ENCODE measurements around the gene RNU11.

RNU11 gene

DNA sequence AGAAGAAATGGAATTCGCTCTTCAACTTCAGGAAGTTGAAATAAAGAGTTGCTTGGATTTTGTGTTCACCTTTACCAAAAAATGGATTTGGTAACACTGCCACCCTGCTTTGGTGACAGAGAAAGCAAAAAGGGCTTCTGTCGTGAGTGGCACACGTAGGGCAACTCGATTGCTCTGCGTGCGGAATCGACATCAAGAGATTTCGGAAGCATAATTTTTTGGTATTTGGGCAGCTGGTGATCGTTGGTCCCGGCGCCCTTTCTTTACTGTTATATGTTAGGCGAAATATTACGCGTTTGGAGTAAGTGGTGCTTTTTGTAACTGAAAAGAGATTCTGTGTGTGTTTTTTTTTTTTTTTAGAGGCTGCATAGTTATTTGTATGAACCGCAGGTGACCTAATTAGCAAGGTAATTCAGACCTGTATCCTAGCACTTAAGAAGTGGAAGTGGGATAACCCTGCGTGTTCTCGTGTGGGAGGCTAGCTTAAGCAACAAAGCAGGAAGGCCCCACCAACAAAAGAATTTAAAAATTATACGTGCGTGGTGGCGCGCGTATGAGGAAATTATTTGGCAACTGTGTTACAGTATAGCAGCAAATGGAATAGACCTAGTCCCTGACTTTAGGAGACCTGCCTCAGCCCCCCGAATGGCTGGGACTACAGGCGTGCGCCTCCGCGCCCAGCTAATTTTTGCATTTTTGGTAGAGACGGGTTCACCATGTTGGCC, at the start of gene RNU11:
RNU11 (plus strand) TSS at position 127 of the 725 bp plus-strand sequence.
- peak within 1 kb of the TSS; percentile 99 for H3K27ac ChIP-seq
- in situ Hi-C loops (cut with HindIII; ENCODE audit: low pct_ligation_motif_present, low sequenced_read_pairs): no loop called here
- TF ChIP-seq, protein P1, sequence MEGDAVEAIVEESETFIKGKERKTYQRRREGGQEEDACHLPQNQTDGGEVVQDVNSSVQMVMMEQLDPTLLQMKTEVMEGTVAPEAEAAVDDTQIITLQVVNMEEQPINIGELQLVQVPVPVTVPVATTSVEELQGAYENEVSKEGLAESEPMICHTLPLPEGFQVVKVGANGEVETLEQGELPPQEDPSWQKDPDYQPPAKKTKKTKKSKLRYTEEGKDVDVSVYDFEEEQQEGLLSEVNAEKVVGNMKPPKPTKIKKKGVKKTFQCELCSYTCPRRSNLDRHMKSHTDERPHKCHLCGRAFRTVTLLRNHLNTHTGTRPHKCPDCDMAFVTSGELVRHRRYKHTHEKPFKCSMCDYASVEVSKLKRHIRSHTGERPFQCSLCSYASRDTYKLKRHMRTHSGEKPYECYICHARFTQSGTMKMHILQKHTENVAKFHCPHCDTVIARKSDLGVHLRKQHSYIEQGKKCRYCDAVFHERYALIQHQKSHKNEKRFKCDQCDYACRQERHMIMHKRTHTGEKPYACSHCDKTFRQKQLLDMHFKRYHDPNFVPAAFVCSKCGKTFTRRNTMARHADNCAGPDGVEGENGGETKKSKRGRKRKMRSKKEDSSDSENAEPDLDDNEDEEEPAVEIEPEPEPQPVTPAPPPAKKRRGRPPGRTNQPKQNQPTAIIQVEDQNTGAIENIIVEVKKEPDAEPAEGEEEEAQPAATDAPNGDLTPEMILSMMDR (IDR thresholded peaks at IDR 0.05; ENCODE audit: low read depth, low read length, missing control alignments): no peak
- H3K4me3 ChIP-seq (ENCODE audit: low read depth, low read length): peak within 1 kb of the TSS; percentile 34
- no peaks in the 10 kb centered on the region for H3K36me3 ChIP-seq (replicated peaks)
- peak; percentile 97 for DNase-seq
- no peaks in the 10 kb centered on the region for H3K27me3 ChIP-seq (replicated peaks)

DNA sequence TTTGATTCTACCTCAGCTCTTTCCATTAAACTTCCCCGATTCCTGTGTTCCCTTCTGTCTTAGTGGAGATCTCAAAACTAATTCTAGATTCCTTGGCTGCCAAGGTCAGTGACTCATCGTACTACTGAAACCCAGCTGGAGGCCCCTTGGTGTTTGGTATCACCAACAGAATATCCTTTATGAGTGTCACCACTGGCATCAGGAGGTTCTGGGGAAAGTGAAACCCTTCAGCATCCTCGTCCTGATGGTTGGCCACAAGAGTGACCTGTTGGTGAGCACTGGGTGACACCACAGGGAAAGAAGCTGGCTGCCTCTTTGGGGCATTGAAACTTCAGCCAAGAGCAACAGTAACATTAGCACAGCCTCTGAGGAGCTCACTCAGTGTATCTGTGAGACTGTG, 46.7 kb upstream of the RNU11 start:
- H3K27ac ChIP-seq: peak overlapping the region; percentile 32
- peaks cover 10% of the 10 kb centered on the region for H3K36me3 ChIP-seq (replicated peaks)
- TF ChIP-seq, protein P1 (IDR thresholded peaks at IDR 0.05; ENCODE audit: low read depth, low read length, missing control alignments): no peak
- no peaks in the 10 kb centered on the region for H3K27me3 ChIP-seq (replicated peaks)
- in situ Hi-C loops (cut with HindIII; ENCODE audit: low pct_ligation_motif_present, low sequenced_read_pairs): loop anchor here (25.0 kb wide), 1 partner anchor 214 kb away; no protein-coding TSS in a partner anchor
- no peak overlapping the region for H3K4me3 ChIP-seq (ENCODE audit: low read depth, low read length)
- DNase-seq: peak; percentile 90

DNA sequence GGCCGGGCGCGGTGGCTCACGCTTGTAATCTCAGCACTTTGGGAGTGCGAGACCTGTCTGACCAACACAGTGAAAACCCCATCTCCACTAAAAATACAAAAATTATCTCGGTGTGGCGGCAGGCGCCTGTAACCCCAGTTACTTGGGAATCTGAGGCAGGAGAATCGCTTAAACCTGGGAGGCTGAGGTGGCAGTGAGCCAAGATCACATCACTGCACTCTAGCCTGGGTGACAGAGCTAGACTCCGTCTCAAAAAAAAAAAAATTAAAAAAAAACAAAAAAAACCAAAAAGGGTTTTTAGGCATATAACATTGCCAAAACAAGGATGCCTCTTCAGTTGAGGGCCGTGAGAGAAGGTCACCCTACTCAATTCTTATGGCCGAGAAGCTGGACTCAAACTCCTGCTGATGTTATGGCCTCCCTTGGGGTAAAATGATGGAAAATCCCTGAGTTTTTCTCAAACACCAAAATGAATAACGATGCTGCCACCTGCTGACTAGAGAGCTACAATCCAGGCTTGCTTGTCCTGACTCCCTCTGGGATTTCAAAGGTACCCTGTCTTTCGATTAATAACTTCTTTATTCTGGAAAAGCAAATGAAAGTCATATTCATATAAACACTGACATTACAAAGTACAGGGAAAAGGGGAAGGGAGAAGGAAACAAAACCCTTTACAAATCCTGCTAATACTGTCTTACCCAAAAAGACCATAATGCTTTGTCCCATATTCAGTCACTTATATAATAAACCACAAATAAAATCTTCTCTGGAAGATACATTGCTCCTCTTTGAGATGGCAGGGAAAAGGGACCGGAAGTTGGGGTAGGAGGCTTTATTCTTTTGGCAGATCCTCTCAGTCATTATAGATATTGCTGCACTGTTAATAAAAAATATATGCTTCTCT, 45.6 kb upstream of the RNU11 start:
- no peaks in the 10 kb centered on the region for H3K27me3 ChIP-seq (replicated peaks)
- no peak overlapping the region for H3K27ac ChIP-seq
- in situ Hi-C loops (cut with HindIII; ENCODE audit: low pct_ligation_motif_present, low sequenced_read_pairs): loop anchor here (25.0 kb wide), 1 partner anchor 215 kb away; no protein-coding TSS in a partner anchor
- TF ChIP-seq, protein P1 (IDR thresholded peaks at IDR 0.05; ENCODE audit: low read depth, low read length, missing control alignments): peak; percentile 82
- peak; percentile 75 for DNase-seq
- no peak overlapping the region for H3K4me3 ChIP-seq (ENCODE audit: low read depth, low read length)
- H3K36me3 ChIP-seq (replicated peaks): peaks cover 14% of the 10 kb centered on the region

DNA sequence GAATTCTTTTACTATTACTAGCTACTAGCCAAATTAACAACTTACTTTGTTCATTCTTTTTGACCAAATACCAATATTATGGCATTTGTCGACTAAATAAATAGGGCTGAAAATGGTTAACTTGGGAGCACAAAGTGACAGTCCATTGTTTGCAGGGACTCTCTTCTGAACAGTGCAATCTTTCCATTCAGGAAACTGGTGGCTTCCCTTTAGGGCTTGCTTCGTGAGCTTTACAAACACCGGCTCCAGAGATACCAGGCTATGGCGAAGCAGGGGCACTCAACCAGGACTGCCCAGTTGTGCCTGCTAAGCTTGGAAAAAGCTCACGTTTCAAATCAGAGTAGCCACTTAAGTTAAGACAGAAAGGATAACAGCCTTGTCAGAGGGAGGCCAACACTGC, 44.0 kb upstream of the RNU11 start:
- no peak for DNase-seq
- in situ Hi-C loops (cut with HindIII; ENCODE audit: low pct_ligation_motif_present, low sequenced_read_pairs): loop anchor here (25.0 kb wide), 1 partner anchor 217 kb away; no protein-coding TSS in a partner anchor
- TF ChIP-seq, protein P1 (IDR thresholded peaks at IDR 0.05; ENCODE audit: low read depth, low read length, missing control alignments): no peak
- Histone ChIP-seq H3K27ac (no peak overlapping the region), H3K4me3 (ENCODE audit: low read depth, low read length) (no peak overlapping the region), H3K36me3 (replicated peaks) (peaks cover 14% of the 10 kb centered on the region), H3K27me3 (replicated peaks) (no peaks in the 10 kb centered on the region)

DNA sequence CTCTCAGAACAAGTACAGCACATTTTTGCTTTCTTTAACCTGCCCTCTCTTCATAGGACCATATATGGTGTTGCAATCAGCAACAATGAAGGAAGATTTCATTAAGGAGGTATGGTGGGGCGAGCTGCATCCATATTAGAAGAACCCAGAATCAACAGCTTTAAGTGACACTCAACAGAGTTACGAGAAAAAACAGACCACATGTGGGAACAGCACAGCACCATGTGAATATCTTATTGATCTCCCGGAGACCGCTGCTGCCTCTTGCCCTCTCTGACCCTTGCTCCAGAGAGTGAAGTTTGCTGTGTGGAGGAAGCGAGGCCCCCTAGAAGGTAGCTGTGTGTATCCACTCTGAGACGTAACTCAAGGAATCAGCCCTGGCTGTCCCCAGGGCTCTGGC, 43.4 kb upstream of the RNU11 start:
- in situ Hi-C loops (cut with HindIII; ENCODE audit: low pct_ligation_motif_present, low sequenced_read_pairs): loop anchor here (25.0 kb wide), 1 partner anchor 218 kb away; no protein-coding TSS in a partner anchor
- H3K36me3 ChIP-seq (replicated peaks): peaks cover 15% of the 10 kb centered on the region
- no peaks in the 10 kb centered on the region for H3K27me3 ChIP-seq (replicated peaks)
- no peak for DNase-seq
- TF ChIP-seq, protein P1 (IDR thresholded peaks at IDR 0.05; ENCODE audit: low read depth, low read length, missing control alignments): no peak
- no peak overlapping the region for H3K4me3 ChIP-seq (ENCODE audit: low read depth, low read length)
- H3K27ac ChIP-seq: no peak overlapping the region
